Medulla oblongata (tissue), 1 donor: ENCODE measurements around the gene GALNT13.
"Not testable (repeated sequence)": the region's sequence is repeated elsewhere in the genome, so short reads cannot be mapped to it uniquely, and the experiment has no call there.

Experiments
- DNase-seq: peaks from one replicate; pipeline ENCODE4 v3.0.0-alpha.2; 2015; ENCODE audit errors: extremely low spot score

Gene GALNT13

GRCh38 chr2:154408786-154409185 is 537.1 kb downstream of the GALNT13 start:
- no peak for DNase-seq

DNA sequence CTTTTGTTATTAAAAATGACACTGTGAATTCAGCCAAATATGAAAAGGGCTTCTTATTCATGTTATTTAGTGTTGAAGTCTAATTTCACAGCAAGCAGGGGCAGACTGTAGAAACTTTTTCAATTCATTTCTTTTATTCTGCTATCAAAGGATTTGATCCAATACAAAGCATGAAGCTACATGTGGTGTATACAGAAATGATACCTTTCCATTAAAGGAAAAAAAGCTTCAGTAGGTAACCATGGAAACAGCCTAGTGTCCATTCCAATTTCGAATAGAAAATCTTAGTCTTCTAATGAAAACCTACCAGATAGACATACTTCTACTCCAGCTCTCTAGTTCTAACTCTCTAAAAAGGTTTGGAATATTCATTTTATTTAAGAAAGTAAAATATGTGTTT is 550.5 kb downstream of the GALNT13 start:
- no peak for DNase-seq

GRCh38 chr2:154425994-154426393 is 554.3 kb downstream of the GALNT13 start:
- DNase-seq, result peak; percentile 11

DNA sequence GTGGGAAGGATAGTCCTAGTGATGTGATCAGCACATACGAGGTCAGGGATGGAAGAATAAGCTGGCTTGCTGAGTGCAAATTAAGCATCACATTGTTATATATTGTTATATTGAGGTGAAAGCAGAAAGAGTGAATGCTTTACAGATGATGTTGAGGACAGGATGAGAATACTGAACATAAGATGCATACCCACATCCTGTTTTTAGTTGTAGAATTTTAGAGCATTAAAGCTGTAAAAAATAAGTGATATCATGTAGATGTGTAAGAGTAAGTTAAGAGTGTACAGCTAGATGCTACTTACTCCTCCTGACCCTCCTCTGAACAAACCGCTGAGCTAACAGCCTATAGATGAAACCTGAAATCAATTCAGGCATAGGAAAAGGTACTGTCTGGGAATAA is 555.7 kb downstream of the GALNT13 start:
- DNase-seq, result no peak

DNA sequence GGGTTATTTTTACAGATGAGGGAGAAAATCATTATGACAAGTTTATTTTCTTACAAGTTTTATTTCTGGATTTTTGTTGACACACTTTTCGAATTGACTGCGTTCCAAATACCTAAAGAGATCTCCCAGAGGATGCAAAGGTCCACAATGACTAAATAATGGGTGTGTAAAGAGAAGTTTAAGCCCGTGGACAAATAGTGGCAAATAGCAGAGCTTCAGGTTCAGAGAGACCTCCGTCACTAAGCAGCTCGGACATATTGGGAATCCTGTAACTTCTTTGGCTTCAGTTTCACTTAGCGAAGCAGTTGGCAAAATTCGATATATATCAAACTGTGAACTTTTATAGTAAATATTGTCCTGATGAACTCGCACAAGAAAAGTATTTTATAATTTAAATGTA is 556.3 kb downstream of the GALNT13 start:
- DNase-seq, result no peak

DNA sequence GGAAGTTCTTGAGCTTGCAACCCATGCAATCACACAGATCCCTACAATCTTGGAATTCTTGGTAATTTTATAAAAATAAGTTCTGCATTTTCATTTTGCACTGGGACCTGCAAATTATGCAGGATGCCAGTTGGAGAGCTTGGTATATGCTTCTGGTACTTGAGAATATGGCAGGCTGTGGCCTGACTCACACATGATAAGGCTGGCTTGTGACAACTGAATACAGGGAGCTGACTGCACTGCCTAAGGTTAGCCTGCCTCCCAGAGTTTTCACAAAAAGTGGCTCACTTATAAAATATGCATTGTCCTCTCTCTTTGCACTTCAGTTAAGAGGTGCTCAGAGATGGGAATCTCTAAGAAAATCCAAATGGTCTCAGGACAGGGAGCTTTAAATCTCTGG is 561.3 kb downstream of the GALNT13 start:
- DNase-seq, result no peak

- no peak for DNase-seq
Measured at GRCh38 chr2:154437104-154437503, 565.4 kb downstream of the GALNT13 start.

- no peak for DNase-seq
Measured at GRCh38 chr2:154439156-154439555, 567.4 kb downstream of the GALNT13 start.

DNA sequence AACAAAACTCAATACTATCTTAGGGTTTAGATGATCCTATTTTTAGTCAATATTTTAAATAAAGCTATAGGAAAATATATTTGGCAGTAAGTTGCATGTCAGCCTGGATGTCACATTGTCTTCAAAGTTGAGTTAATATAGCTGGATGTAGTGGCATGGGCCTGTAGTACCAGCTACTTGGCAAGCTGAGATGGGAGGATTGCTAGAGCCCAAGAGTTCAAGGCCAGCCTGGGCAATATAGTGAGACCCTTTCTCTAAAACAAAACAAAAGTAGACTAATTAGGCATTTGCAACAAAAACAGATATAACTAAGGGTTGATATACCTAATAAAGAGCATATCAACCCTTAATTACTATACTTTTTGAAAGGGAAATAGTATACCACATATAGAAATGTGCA is 572.2 kb downstream of the GALNT13 start:
- no peak for DNase-seq

- no peak for DNase-seq
Measured at GRCh38 chr2:154446324-154446723, 574.6 kb downstream of the GALNT13 start.

GRCh38 chr2:154447727-154448418 is 576.2 kb downstream of the GALNT13 start:
- DNase-seq, result no peak

GRCh38 chr2:154449951-154450658 is 578.4 kb downstream of the GALNT13 start:
- DNase-seq, result no peak

DNA sequence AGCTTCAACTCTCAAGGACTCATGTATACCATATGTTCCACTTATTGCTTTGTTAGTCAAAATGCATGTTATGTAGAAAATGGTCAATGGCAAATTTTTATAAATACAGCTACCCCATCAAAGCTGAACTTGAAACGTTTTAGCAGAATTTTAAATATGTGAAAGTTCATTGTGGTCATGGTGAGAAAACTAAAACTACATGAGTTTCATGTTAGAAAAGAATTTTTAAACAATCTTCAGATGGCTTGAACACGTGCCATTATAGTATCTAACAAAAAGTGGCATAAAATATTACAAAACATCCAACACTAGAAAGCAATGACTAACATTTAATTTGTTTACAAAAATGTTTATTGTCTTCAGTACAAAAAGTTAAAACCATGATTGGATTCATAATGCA is 580.7 kb downstream of the GALNT13 start:
- DNase-seq, result no peak

DNA sequence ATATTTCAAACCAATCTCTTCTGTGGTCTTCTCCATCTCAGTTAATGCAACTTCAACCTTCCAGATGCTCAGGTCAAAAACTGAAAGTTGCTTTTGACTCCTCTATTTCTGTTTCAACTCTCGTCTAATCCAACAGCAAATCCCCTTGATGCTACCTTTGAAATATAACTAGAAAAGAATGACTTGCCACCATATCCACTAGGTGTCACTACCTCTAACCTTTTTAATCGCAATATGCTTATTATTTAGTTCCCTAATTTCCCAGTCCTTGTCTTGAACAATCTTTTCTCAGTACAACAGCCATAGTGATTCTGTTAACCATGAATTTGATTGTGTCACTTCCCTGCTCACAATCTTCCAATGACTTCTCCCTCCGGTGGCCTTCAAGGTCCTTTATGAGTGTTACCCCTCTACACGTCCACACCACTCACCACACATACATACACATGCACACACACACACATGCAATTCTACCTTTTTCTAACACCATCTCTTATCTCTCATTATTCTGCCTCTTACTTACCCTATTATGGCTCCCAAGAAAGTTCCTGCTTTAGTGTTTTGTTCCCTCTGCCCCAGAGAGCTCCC is 581.3 kb downstream of the GALNT13 start:
- DNase-seq, result no peak

- no peak for DNase-seq
Measured at GRCh38 chr2:154455166-154455565, 583.4 kb downstream of the GALNT13 start.

- DNase-seq, result peak; percentile 24
Measured at GRCh38 chr2:154455866-154456265, 584.1 kb downstream of the GALNT13 start.

- DNase-seq, result no peak
Measured at GRCh38 chr2:154457286-154457685, 585.6 kb downstream of the GALNT13 start.

GRCh38 chr2:154459286-154459685 is 587.6 kb downstream of the GALNT13 start:
- DNase-seq, result no peak

- DNase-seq, result no peak
Measured at GRCh38 chr2:154462634-154463033, 590.9 kb downstream of the GALNT13 start.

DNA sequence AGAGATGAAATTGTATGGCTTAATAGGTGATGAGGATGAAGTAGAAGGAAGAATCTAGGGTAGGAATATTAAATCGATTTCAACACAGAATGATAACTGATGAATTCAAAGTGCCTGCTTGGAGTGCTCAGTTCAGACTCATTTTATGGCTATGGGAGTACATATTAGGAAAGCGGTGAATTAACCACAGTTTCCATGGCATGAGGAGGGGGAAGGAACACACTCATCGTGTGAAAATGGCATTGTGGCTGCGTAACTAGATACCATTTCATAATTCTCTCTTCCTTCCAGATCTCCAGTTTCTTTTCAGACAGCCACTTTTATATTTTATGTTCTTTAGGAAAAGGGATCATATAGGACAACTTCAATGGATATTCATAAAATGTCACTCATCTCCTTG is 594.5 kb downstream of the GALNT13 start:
- DNase-seq, result no peak

GRCh38 chr2:154470376-154470775 is 598.7 kb downstream of the GALNT13 start:
- no peak for DNase-seq

DNA sequence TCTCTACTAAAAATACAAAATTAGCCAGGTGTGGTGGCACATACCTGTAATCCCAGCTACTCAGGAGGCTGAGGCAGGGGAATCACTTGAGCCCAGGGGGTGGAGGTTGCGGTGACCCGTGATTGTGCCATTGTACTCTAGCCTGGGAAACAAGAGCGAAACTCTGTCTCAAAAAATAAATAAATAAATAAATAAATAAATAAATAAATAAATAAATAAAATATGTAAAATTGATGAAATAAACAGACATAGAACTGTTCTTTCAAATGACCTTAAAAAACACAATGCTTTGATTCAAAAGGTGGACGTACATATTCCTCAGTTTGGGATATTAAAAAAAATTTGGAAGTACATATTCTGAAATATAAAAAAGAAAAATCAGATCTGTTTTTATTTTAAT is 599.8 kb downstream of the GALNT13 start:
- not testable (repeated sequence) for DNase-seq

DNA sequence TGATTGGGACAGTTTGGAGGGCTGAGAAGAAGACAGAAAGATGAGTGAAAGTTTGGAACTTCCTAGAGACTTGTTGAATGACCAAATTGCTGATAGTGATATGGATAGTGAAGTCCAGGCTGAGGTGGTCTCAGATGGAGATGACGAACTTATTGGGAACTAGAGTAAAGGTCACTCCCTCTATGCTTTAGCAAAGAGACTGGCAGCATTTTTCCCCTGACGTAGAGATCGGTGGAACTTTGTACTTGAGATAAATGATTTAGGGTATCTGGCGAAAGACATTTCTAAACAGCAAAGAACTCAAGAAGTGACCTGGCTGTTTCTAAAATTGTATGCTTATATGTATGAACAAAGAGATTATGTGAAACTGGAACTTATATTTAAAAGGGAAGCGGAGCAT is 605.6 kb downstream of the GALNT13 start:
- no peak for DNase-seq
